GM12874 (cell line): Measurements from ENCODE around the gene NPAS3.

Experiments used
- CTCF ChIP-seq: IDR thresholded peaks from 2 replicates; pipeline ENCODE4 v1.5.1; 2011; ENCODE audit warnings: low read depth, mild to moderate bottlenecking, control low read depth, low read length, moderate library complexity; ENCODE audit not compliant: insufficient read depth

Gene NPAS3

GRCh38 chr14:33452995-33453394, 514.3 kb downstream of the NPAS3 start:
- no peak for TF ChIP-seq CTCF

GRCh38 chr14:33454022-33454595, 515.4 kb downstream of the NPAS3 start:
- TF ChIP-seq CTCF, result no peak

- no peak for TF ChIP-seq CTCF
Observed at GRCh38 chr14:33454707-33455106, 516.0 kb downstream of the NPAS3 start.

- no peak for TF ChIP-seq CTCF
Observed at GRCh38 chr14:33455654-33456345, 517.1 kb downstream of the NPAS3 start.

GRCh38 chr14:33457021-33457420, 518.3 kb downstream of the NPAS3 start:
- TF ChIP-seq CTCF, result no peak

- TF ChIP-seq CTCF, result no peak
Observed at GRCh38 chr14:33457617-33458016, 518.9 kb downstream of the NPAS3 start.

GRCh38 chr14:33460164-33460563, 521.5 kb downstream of the NPAS3 start:
- no peak for TF ChIP-seq CTCF
